DMS 273 (cell line): ENCODE results near the gene MARCO.
"Not testable (repeated sequence)": the region's sequence is repeated elsewhere in the genome, so short reads cannot be mapped to it uniquely, and the experiment has no call there.

Experiments used
- DNase-seq: peaks from one replicate; lab custom pipeline; 2025; ENCODE audit not compliant: unreplicated experiment; lab: John Stamatoyannopoulos, UW

Gene MARCO

GRCh38 chr2:119028327-119029174 lies 86.6 kb downstream of the MARCO start:
- DNase-seq, result peak; percentile 39

GRCh38 chr2:119029297-119029696 lies 87.3 kb downstream of the MARCO start:
- no peak for DNase-seq

GRCh38 chr2:119037922-119038321 lies 95.9 kb downstream of the MARCO start:
- DNase-seq, result not testable (repeated sequence)

GRCh38 chr2:119040730-119041129 lies 98.7 kb downstream of the MARCO start:
- no peak for DNase-seq
